Measurements from ENCODE around the gene INPP4B.

Gene INPP4B

DNA sequence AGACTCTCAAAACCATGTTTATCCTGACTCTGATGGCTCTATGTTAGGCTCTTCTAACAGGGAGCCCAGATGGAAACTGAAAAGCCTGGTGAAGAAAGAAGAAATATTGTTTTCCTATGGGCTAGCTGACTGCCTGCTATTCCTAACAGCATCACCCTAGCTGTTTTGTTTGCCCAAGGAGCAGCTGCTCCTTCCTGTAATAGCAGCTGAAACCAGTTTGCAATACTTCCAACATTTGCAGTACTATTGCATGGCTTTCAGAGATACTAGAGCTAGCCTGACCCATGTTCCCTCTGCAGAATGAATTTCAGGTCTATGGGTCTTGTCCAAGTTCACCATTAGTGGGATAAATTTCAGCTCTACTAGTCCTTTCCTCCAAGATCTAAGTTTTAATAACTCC is 495.2 kb downstream of the INPP4B start:
- Histone ChIP-seq H2AFZ (ENCODE audit: low read depth, low read length) (no peak overlapping the region), H3K4me1 (ENCODE audit: low read length) (peaks cover 4% of the 10 kb centered on the region), H3K27ac (ENCODE audit: low read length) (no peak overlapping the region), H3K4me3 (ENCODE audit: low read length) (no peak overlapping the region), H4K20me1 (ENCODE audit: insufficient read depth, low read length) (no peaks in the 10 kb centered on the region), H3K27me3 (ENCODE audit: low read depth, low read length) (0 out of 2 replicates have a peak, but pooled peaks cover 5% of the 10 kb centered on the region), H3K4me2 (ENCODE audit: low read length) (no peak overlapping the region), H3K79me2 (ENCODE audit: low read length) (no peaks in the 10 kb centered on the region), H3K9me3 (ENCODE audit: insufficient read depth, low read length) (no peaks in the 10 kb centered on the region), H3K36me3 (replicated peaks; ENCODE audit: low read depth, low read length) (no peaks in the 10 kb centered on the region), H3K9ac (ENCODE audit: low read length) (no peak overlapping the region)
- TF ChIP-seq, protein P1, sequence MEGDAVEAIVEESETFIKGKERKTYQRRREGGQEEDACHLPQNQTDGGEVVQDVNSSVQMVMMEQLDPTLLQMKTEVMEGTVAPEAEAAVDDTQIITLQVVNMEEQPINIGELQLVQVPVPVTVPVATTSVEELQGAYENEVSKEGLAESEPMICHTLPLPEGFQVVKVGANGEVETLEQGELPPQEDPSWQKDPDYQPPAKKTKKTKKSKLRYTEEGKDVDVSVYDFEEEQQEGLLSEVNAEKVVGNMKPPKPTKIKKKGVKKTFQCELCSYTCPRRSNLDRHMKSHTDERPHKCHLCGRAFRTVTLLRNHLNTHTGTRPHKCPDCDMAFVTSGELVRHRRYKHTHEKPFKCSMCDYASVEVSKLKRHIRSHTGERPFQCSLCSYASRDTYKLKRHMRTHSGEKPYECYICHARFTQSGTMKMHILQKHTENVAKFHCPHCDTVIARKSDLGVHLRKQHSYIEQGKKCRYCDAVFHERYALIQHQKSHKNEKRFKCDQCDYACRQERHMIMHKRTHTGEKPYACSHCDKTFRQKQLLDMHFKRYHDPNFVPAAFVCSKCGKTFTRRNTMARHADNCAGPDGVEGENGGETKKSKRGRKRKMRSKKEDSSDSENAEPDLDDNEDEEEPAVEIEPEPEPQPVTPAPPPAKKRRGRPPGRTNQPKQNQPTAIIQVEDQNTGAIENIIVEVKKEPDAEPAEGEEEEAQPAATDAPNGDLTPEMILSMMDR (IDR thresholded peaks at IDR 0.05; ENCODE audit: low read depth, low read length) = no peak
- no peak for TF ChIP-seq EZH2phosphoT487 (IDR thresholded peaks at IDR 0.05; ENCODE audit: low read depth)

DNA sequence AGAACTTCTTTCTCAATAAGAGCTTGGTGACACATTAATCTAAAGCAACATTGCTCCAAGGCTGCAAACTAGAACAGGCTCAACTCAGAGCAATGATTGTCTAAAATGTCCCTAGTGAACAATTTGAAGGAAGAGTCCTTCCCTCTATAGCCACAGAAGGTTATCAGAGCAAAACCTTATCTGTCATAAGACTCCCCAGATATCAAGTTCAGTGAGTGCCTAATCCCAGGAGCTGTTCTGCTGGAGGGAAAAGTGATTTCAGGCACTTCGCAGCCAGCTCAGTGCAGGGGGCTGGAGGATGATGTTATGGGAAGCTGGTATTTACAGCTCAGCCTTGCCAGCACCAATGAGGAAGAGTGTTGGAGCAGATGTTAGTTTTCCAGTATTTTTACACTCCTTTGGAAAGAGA is 497.5 kb downstream of the INPP4B start:
- no peak overlapping the region for H3K27ac ChIP-seq (ENCODE audit: low read length)
- H3K79me2 ChIP-seq (ENCODE audit: low read length) = no peaks in the 10 kb centered on the region
- H4K20me1 ChIP-seq (ENCODE audit: insufficient read depth, low read length) = no peaks in the 10 kb centered on the region
- H3K4me3 ChIP-seq (ENCODE audit: low read length) = no peak overlapping the region
- H3K4me1 ChIP-seq (ENCODE audit: low read length) = peaks cover 4% of the 10 kb centered on the region
- no peaks in the 10 kb centered on the region for H3K36me3 ChIP-seq (replicated peaks; ENCODE audit: low read depth, low read length)
- no peaks in the 10 kb centered on the region for H3K9me3 ChIP-seq (ENCODE audit: insufficient read depth, low read length)
- no peak overlapping the region for H3K9ac ChIP-seq (ENCODE audit: low read length)
- no peak overlapping the region for H2AFZ ChIP-seq (ENCODE audit: low read depth, low read length)
- TF ChIP-seq EZH2phosphoT487 (IDR thresholded peaks at IDR 0.05; ENCODE audit: low read depth) = no peak
- TF ChIP-seq, protein P1 (IDR thresholded peaks at IDR 0.05; ENCODE audit: low read depth, low read length) = no peak
- no peak overlapping the region for H3K4me2 ChIP-seq (ENCODE audit: low read length)
- no peaks in the 10 kb centered on the region for H3K27me3 ChIP-seq (ENCODE audit: low read depth, low read length)

DNA sequence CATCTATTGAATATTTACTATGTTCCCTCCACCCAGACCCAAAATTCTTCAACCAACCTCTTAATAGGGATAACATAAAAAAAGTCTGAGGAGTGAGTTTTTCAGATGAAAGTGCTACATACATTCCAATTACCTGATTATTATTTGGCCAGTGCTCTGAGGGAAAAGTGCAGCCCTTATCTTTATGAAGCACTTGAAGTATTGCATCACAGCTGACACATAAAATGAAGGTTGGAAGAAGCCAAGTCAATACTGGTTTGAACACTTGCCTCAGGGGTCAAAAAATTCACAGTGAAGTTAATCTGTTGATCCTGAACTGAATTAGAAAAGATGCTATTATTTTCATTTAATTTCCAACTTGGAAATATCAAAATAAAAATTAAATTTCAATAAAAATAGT is 498.9 kb downstream of the INPP4B start:
- Histone ChIP-seq H3K27ac (ENCODE audit: low read length) (no peak overlapping the region), H3K9me3 (ENCODE audit: insufficient read depth, low read length) (no peaks in the 10 kb centered on the region), H3K4me1 (ENCODE audit: low read length) (peaks cover 4% of the 10 kb centered on the region), H3K4me3 (ENCODE audit: low read length) (no peak overlapping the region), H2AFZ (ENCODE audit: low read depth, low read length) (no peak overlapping the region), H3K9ac (ENCODE audit: low read length) (no peak overlapping the region), H4K20me1 (ENCODE audit: insufficient read depth, low read length) (no peaks in the 10 kb centered on the region), H3K27me3 (ENCODE audit: low read depth, low read length) (no peaks in the 10 kb centered on the region), H3K36me3 (replicated peaks; ENCODE audit: low read depth, low read length) (no peaks in the 10 kb centered on the region), H3K79me2 (ENCODE audit: low read length) (no peaks in the 10 kb centered on the region), H3K4me2 (ENCODE audit: low read length) (no peak overlapping the region)
- no peak for TF ChIP-seq EZH2phosphoT487 (IDR thresholded peaks at IDR 0.05; ENCODE audit: low read depth)
- TF ChIP-seq, protein P1 (IDR thresholded peaks at IDR 0.05; ENCODE audit: low read depth, low read length) = no peak

DNA sequence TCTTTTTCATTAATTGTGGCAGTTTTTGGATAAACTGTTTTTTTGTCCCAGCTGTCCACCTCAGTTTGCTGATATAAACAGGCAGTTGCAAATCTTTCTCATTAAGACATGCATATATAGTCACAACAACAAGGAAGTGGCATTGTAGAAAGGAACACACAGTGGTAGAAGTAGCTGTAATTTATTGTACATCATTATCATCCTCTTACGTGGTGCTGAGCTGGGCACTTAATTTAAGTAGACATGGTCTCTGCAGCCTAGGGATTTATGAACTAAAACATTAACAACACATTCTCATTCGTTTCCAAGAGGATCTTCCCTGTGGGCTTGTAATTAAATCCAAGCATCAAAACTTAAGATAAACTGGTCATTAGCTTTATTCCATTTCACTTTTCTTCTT is 500.2 kb downstream of the INPP4B start:
- Histone ChIP-seq H3K36me3 (replicated peaks; ENCODE audit: low read depth, low read length) (no peaks in the 10 kb centered on the region), H3K79me2 (ENCODE audit: low read length) (no peaks in the 10 kb centered on the region), H3K27ac (ENCODE audit: low read length) (no peak overlapping the region), H3K27me3 (ENCODE audit: low read depth, low read length) (no peaks in the 10 kb centered on the region), H3K4me2 (ENCODE audit: low read length) (no peak overlapping the region), H3K4me3 (ENCODE audit: low read length) (no peak overlapping the region), H2AFZ (ENCODE audit: low read depth, low read length) (no peak overlapping the region), H3K4me1 (ENCODE audit: low read length) (no peaks in the 10 kb centered on the region), H4K20me1 (ENCODE audit: insufficient read depth, low read length) (no peaks in the 10 kb centered on the region), H3K9ac (ENCODE audit: low read length) (no peak overlapping the region), H3K9me3 (ENCODE audit: insufficient read depth, low read length) (no peaks in the 10 kb centered on the region)
- TF ChIP-seq, protein P1 (IDR thresholded peaks at IDR 0.05; ENCODE audit: low read depth, low read length) = no peak
- no peak for TF ChIP-seq EZH2phosphoT487 (IDR thresholded peaks at IDR 0.05; ENCODE audit: low read depth)
